GM20000 (cell line): Measurements from ENCODE around the gene SEPTIN2.
A peak's percentile ranks its signal among the peaks of the same experiment; 100 is the strongest.
"Not testable (repeated sequence)": the region's sequence is repeated elsewhere in the genome, so short reads cannot be mapped to it uniquely, and the experiment has no call there.

Experiments used
- DNase-seq: peaks from one replicate; pipeline ENCODE4 v3.0.0; 2012; ENCODE audit warnings: low spot score
- TF ChIP-seq, protein P1 (sequence below): IDR thresholded peaks from 2 replicates; pipeline ENCODE4 v1.5.1; 2012; ENCODE audit warnings: mild to moderate bottlenecking, control low read depth; ENCODE audit errors: extremely low read depth, missing control alignments

The SEPTIN2 gene

DNA sequence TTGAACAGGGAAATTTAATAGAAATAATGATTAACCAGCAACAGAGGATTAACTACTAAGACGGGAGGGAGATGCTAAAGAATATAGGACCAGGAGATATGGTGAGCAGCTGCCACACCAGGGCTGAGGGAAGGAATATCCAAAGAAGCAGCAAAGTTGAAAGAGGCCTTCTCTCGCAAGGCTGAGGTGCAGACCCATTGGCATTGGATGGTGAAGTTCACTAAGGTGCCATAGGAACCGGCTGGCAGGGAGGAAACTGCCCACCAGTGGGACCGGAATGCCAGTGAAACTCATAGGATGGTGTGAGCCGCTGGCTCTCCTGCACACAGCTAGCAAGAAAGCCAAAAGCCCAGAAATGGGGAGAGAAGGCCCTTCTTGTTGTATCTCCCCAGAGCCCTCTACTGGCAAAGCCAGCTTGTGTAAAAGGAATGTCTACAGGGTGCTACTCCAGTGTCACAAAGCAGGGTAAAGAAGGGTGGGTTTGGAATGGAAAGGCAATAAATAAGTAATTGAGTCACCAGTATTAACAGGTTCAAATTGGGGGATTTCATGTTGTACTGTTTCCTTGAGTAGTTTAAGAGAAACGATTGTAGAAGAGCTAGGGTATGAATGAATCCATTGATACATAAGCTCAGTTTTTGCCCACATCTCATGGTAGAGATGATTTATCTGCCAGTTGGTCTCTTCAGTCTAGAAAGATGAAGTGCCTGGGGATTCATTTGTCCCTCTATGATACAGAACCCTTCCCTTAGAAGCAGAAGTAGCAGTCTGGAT, 76.4 kb downstream of the SEPTIN2 start:
- TF ChIP-seq, protein P1, sequence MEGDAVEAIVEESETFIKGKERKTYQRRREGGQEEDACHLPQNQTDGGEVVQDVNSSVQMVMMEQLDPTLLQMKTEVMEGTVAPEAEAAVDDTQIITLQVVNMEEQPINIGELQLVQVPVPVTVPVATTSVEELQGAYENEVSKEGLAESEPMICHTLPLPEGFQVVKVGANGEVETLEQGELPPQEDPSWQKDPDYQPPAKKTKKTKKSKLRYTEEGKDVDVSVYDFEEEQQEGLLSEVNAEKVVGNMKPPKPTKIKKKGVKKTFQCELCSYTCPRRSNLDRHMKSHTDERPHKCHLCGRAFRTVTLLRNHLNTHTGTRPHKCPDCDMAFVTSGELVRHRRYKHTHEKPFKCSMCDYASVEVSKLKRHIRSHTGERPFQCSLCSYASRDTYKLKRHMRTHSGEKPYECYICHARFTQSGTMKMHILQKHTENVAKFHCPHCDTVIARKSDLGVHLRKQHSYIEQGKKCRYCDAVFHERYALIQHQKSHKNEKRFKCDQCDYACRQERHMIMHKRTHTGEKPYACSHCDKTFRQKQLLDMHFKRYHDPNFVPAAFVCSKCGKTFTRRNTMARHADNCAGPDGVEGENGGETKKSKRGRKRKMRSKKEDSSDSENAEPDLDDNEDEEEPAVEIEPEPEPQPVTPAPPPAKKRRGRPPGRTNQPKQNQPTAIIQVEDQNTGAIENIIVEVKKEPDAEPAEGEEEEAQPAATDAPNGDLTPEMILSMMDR = no peak
- DNase-seq = peak; percentile 45

GRCh38 chr2:241392753-241393152, 77.0 kb downstream of the SEPTIN2 start:
- DNase-seq = not testable (repeated sequence)

GRCh38 chr2:241393524-241394196, 77.9 kb downstream of the SEPTIN2 start:
- TF ChIP-seq, protein P1 = no peak
- peak; percentile 26 for DNase-seq

GRCh38 chr2:241396809-241397208, 81.1 kb downstream of the SEPTIN2 start:
- DNase-seq = not testable (repeated sequence)

DNA sequence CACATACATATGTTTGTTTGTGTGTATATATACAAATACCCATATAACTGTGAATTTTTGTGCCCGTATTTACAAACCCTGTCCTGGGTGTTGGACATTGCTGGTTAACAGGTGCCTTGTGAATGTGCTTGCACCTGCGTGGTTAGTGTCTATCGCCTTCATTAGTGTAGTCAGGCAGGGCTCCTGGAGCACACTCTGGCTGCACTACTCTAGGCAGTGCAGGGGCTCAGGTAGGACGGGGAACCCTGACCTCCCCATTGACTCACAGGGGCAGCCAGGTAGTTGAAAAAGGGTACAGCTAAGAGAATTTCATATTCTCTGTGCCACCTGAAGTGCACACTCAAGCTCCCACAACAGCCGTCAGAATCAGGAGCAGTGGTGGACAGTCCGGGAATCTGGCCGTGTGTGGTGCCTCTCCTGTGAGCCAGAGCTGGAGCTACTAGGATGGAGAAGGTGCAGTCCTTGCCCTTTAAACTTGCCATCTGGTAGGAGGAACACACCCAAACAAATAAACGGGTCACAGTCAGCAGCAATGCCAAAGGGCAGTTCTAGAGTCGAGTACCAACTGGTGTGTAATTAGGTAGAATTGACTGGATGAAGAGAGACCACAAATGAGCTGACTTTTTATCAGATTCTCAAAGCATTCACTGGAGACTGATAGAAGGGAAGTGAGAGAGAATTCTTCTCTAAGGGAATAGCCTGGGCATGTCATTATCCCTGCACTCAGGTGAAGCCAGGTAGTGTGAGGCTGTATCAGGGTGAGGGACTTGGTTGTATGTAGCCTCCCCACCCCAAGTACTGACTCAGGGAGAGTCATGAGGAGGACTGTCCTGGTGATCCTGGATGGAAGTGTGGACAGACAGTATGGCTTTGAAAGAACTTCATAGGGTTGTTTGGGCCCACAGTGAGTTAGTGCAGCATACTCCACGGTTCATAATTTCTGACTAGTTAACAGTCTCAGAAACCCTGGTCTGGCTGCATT, 84.5 kb downstream of the SEPTIN2 start:
- DNase-seq = no peak
- TF ChIP-seq, protein P1 = no peak
